OCI-LY1 (cell line): ENCODE data around the gene LCNL1.

Source experiments
- EZH2 ChIP-seq: fragments of 200-600 bp; sonication (generic), shearing (Covaris generic); IDR thresholded peaks from 2 replicates; pipeline ENCODE4 v1.8.0; 2017; ENCODE audit warnings: borderline replicate concordance, mixed run types, mild to moderate bottlenecking, antibody characterized with exemption, low read length, moderate library complexity, mixed read lengths
- TF ChIP-seq, protein P1 (sequence below): fragments of 200-600 bp; sonication (generic), shearing (Covaris generic); IDR thresholded peaks from 2 replicates; pipeline ENCODE4 v1.5.1; 2017; ENCODE audit warnings: mild to moderate bottlenecking, antibody characterized with exemption, low read length, moderate library complexity, mixed read lengths

DNA sequence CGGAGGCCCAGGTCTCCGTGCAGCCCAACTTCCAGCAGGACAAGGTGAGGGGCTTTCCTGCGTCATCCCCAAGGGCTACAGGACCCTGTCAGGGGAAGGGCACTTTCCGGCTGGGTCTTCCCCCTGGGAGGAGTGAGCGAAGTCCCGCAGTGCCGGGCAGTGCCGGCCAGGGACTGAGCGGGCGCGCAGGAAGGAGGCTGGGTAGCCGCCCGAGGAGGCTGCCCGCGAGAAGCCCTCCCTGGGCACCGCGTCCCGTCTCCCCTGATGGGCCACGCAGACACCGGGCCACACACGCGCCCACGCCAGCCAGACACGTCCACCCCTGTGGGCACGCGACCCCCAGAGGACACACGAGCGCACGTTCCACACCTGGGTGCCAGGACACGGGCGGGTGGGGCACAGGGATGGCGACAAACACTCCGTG, 5.1 kb upstream of the LCNL1 start:
- no peak for TF ChIP-seq EZH2
- TF ChIP-seq, protein P1, sequence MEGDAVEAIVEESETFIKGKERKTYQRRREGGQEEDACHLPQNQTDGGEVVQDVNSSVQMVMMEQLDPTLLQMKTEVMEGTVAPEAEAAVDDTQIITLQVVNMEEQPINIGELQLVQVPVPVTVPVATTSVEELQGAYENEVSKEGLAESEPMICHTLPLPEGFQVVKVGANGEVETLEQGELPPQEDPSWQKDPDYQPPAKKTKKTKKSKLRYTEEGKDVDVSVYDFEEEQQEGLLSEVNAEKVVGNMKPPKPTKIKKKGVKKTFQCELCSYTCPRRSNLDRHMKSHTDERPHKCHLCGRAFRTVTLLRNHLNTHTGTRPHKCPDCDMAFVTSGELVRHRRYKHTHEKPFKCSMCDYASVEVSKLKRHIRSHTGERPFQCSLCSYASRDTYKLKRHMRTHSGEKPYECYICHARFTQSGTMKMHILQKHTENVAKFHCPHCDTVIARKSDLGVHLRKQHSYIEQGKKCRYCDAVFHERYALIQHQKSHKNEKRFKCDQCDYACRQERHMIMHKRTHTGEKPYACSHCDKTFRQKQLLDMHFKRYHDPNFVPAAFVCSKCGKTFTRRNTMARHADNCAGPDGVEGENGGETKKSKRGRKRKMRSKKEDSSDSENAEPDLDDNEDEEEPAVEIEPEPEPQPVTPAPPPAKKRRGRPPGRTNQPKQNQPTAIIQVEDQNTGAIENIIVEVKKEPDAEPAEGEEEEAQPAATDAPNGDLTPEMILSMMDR, result no peak
